ENCODE data around the gene ICA1.

GRCh38 chr7:8160250-8160649 lies 101.7 kb downstream of the ICA1 start:
- no peak for TF ChIP-seq CTCF (IDR thresholded peaks at IDR 0.05)
- TF ChIP-seq POLR2A (IDR thresholded peaks at IDR 0.05): no peak
- TF ChIP-seq POLR2AphosphoS5 (IDR thresholded peaks at IDR 0.05; ENCODE audit: insufficient read depth in 1 of 2, low read depth in 1 of 2): no peak
